GM11168 (cell line): ENCODE measurements around the gene DNAH7.

Experiments used
- in situ Hi-C: fragments of 300-500 bp; cut with MboI; formaldehyde crosslinking; loops from one replicate; pipeline ENCODE4 v1.12.0; 2022; ENCODE audit warnings: low sequenced_read_pairs; ENCODE audit not compliant: unreplicated experiment

DNAH7 gene

DNA sequence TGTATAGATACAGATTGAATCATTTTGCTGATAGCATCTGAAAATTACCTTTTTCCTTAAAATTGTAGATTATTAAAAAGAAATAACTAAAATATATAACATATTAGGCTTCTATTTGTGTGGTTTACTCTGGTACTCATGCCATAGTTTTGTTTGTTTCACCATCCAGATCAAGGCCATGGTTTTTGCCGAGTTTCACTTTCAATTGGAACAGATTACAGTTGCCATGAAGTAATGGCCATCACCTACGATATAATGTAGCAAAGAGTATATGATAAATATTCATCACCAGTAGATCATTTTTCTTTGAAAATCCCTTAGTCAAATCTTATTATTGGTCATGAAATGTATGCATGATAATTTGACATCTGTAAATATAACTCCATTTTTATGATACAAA is 11.9 kb upstream of the DNAH7 start:
- in situ Hi-C loops: no loop called here

DNA sequence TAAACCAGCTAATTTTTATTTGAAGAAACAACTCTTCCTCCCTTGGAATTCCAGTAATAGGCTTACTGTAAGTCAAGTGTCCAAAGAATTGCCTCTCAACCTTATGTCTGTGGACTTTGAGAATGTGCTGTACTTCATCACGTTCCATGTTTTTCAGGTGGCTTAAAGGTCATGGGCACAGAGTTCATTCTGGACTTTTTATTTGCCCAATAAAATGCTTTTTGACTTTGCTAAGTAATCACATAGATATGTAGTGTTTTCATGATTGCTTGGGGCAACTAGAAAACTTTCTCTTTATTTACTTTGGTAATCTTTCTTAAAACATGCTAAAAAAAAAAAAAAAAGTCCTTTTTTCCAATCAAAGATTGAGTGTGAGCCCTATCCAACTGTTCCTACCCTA is 10.4 kb upstream of the DNAH7 start:
- in situ Hi-C loops: loop anchor here (5.0 kb wide), 1 partner anchor 203 kb away; no protein-coding TSS in a partner anchor

DNA sequence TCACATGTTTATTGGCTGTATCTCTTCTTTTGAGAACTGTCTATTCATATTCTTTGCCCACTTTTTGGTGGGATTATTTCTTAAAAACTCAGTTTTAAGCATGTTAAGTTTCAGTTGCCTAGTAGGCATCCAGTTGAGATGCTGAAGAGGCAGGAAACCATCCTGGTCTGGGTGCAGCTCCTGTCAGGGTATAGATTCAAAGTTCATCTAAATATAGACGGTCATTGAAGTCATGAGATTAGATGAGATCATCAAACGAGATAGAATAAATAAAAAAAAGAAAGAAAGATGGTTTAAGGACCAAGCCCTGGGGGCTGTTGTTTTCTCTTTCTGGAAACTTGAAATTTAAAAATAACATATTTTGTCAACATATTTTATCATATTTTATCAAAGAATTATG is 9.2 kb upstream of the DNAH7 start:
- in situ Hi-C loops: loop anchor here (5.0 kb wide), 1 partner anchor 204 kb away; no protein-coding TSS in a partner anchor

DNA sequence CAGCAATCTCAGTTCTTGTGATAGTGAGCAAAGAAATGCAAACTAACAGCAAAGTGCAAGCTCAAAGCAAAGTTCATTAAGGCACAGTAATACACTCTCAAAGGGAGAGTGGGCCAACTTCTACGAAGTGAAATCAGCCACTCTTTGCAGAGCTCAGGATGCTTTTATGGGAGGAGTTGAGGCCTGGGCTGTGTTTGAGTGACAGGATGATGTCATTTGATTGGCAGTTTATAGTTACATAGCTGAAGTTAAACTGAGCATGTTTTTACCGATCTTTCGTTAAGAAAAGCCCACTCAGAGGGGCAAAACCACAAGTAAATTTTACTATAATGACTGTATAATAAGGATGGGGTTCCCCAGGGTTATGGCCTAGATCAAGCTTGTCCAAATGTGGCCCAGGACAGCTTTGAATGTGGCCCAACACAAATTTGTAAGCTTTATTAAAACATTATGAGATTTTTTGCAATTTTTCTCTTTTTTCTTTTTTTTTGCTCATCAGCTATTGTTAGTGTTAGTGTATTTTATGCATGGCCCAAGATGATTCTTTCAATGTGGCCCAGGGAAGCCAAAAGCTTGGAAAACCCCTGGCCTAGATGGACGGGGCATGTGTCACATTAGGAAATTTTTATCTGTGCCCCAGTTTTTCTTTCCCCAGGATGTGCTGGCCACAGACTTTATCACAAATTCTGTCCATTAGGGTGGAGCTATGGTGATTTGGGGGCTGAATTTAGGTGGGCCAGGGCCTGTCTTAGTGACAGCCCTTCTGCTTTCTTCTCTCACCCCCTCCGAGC is 8.3 kb upstream of the DNAH7 start:
- in situ Hi-C loops: loop anchor here (5.0 kb wide), 1 partner anchor 205 kb away; no protein-coding TSS in a partner anchor

DNA sequence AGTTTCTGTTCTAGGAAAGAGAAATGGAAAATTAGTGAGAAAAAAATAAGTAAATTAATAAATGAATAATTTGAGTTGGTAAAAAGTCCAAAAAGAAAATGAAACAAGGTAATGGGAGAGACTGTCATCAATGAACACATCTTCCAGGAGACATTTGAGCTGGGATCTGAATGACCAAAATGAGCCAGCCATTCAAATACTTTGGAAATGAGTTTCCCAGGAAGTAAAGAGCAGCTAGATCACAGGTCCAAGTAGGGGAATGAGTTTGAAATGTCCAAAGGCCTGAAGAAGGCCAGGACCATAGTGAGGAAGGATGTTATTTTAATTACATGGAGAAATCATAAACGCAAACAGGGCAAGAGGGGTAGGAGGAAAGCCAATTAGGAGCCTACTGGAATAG is 6.6 kb upstream of the DNAH7 start:
- in situ Hi-C loops: loop anchor here (5.0 kb wide), 1 partner anchor 207 kb away; no protein-coding TSS in a partner anchor

DNA sequence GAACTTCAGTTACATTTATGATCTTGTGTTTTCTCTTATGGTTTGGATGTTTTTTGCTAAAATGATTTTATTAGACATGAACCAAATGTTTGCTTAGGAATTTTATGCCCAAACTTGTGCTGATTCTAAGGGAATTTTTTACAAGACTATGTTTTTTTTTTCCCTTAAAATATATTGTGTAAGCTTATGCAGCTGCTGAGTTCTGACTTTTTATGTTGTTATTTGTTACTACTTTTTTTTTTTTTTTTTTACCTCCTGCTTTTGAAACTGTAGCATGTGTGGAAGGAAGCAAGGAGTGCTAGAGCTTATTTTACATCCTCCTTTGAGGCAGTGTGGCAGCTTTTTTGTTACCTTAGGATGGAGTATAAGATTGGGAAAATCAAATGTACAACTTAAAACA is 6.0 kb upstream of the DNAH7 start:
- in situ Hi-C loops: loop anchor here (5.0 to 25.0 kb wide), 3 partner anchors 208 to 512 kb away; partner anchors contain the start of gene SLC39A10

DNA sequence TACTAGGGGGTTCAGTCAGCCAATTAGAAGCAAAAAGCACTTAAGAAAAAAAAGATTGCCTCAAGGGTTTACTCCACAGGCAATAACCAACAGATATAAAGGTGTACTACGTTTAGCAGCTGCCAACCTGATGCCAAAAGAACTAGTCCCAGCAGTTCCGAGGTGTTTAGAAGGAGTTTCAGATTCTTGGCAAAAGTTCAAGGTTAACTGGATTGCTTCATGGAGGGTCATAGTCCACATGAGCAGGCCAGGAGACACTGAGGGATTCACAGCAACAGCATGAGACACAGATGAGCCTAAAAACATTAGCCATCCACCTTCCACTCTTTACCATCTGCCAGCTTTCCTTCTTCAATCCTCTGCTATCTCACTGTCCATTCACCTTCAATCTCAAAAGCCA is 4.9 kb upstream of the DNAH7 start:
- in situ Hi-C loops: loop anchor here (25.0 kb wide), 2 partner anchors 411 to 511 kb away; partner anchors contain the start of gene SLC39A10

DNA sequence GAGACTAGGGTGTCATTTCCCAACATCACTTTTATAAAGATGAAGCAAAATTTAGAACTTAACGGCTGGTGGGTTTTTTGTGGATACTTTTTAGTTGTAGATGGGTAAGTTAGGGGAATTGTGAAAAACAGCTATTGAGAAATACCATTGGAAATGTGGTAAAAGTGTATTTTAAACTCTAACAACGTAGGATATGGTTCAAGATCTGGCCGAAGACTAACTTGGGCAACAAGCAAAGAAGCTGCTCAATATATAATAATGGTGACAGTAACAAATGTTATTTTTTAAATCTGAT is 1.6 kb downstream of the DNAH7 start:
- in situ Hi-C loops: loop anchor here (25.0 kb wide), 2 partner anchors 405 to 505 kb away; partner anchors contain the start of gene SLC39A10

DNA sequence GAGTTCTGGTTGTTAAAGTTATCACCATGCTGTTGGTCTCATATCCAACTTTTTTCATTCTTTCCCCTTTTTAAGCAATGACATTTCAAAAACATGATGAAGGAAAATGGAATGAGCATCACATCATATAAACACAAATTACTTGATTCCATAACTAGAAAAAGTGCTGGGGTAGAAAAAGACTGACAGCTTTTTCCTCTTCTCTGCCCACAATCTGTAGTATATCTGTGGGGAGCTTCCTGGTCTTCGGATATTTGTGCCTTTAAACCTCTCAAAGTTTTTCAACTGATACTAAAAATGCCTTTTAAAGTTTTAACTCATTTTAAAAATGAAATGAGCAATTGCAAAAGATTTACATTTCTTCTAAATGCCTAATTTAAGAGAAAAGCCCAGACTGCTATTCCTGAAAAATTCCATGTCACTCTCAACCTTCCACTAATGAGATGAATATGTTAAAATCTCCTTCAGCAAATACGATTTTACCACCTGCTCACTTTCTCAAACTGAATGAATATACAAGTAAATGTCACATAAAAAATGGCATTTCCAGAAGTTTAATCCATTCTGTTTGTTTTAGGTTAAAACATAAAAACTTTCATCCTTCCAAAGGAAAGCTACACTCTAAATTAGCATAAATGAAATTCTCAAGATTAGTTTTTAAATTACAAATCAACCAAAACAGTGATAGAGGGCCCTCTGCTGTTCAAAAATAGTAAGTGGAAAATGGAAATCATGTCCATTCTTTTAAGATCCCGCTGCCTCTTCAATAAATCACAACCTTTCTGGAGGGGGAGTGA is 2.1 kb downstream of the DNAH7 start:
- in situ Hi-C loops: loop anchor here (25.0 kb wide), 2 partner anchors 404 to 504 kb away; partner anchors contain the start of gene SLC39A10

DNA sequence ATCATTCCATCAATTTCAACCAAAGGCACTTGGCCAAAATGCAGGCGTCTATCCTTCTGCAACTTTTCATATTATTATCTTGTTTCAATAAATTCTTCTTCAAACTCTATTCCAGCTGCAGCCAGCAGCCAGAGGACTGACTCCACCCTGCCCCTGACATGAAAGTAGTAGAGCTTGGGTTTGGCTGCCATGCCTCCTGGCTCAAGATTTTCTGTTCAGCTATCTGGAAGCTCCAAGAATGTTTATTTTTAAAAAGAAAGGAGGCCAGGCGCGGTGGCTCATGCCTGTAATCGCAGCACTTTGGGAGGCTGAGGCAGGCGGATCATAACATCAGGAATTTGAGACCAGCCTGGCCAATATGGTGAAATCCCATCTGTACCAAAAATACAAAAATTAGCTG is 4.9 kb downstream of the DNAH7 start:
- in situ Hi-C loops: loop anchor here (25.0 kb wide), 2 partner anchors 401 to 501 kb away; partner anchors contain the start of gene SLC39A10

DNA sequence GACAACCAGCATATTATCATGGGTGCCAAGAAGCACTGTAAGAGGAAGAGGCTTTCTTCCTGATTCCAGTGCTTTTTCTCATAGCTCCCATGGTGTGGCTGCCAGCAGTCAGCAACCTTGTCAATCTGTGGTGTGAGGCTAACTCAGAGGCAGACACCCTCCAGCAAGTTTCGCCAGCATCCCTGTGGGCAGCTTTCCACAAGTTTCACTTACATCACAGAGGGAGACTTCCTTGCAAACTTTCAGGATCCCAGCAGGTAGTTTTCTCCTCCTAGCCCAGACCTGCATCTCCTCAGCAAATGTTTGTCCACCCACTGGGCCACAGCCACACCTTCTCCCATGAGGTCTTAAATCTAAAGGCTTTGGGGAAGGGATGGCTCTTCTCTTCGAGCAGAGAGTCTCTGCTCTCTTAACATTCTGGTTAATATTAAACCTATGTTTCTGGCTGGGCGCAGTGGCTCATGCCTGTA is 9.1 kb downstream of the DNAH7 start:
- in situ Hi-C loops: loop anchor here (25.0 kb wide), 2 partner anchors 397 to 497 kb away; partner anchors contain the start of gene SLC39A10

DNA sequence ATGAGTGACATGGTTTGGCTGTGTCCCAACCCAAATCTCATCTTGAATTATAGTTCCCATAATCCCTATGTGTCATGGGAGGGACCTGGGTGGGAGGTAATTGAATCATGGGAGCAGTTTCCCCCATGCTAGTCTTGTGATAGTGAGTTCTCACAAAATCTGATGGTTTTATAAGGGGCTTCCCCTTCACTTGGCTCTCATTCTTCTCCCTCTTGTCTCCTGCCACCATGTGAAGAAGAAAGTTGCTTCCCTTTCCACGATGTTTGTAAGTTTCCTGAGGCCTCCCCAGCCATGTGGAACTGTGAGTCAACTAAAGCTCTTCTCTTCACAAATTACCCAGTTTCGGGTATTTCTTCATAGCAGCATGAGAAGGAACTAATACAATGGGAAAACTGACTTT is 14.0 kb downstream of the DNAH7 start:
- in situ Hi-C loops: loop anchor here (25.0 kb wide), 2 partner anchors 392 to 492 kb away; partner anchors contain the start of gene SLC39A10

DNA sequence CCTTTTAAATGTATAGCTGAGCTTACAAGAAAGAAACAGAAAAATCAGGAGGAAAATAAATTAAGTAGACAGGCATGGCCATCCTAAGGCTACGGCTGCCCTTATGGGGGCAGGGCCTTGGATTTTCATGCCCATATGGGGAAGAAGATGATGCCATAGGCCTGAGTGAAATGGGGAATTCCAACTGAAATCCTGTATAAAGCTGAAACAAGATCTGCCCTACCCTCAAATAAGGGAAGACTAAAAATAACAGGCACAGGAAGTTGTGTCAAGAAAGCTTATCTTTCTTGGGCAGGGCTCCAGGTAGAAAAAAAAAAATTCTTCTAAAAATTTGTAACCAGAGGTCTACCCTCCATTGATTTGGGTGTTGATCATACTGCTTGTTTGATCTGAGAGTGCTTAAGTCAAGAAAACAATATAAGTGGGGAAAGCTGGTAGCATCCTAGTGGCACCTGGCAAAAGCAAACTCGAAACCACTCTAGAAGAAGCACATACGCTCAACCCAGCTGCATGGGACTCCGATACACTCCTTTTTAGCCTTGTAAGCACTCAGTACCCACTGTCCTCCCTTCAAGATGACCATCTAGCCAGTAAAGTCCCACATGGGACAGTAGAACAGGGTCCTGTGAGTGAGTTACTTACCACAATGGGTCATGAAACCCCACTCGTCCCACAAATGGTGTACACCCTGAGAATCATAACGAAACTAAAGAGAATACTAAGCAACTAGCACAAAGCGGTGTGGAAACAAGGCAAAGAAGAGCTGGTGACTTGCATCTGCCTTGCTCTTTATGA is 22.3 kb downstream of the DNAH7 start:
- in situ Hi-C loops: no loop called here

DNA sequence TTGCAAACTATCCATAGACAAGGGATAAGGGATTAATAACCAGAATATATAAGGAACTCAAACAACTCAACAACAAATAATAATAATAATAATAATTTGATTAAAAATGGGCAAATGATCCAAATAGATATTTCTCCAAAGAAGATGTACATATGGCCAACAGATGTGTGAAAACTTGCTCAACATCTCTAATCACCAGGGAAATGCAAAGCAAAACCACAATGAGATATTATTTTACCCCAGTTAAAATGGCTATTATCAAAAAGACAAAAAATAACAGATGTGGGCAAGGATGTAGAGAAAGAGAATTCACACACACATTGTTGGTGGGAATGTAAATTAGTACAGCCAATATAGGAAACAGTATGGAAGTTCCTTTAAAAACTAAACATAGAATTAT is 26.9 kb downstream of the DNAH7 start:
- in situ Hi-C loops: no loop called here

DNA sequence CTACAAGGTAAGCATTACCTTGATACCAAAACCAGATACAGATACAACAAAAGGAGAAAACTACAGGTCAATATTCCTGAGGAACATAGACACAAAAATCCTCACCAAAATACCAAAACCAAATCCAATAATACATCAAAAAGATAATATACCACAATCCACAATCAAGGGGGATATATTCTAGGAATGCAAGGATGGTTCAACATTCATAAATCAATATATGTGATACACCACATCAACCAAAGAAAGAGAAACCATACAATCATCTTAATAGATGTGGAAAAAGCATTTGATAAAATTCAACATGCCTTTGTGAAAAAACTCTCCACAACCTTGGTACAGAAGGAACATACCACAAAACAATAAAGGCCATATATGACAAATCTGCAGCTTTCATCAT is 28.4 kb downstream of the DNAH7 start:
- in situ Hi-C loops: no loop called here

DNA sequence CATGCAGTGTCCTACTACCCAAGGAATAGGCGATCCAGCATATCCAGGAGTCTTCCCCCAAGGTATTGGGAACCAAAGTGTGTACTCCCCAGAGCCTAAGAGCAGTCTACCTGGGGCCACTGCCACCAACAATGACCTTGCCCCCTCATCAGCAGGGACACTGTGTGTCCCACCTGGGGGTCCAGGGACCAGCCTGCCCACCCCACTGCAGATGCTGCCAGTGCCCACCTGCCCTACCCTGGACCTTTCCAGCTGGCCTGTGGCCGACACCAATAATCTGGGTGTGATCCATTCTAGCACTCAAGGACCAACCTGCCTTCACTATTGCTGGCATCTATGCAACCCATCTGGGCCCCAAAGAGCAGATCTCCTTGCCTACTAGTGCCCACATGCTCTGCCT is 32.2 kb downstream of the DNAH7 start:
- in situ Hi-C loops: no loop called here

DNA sequence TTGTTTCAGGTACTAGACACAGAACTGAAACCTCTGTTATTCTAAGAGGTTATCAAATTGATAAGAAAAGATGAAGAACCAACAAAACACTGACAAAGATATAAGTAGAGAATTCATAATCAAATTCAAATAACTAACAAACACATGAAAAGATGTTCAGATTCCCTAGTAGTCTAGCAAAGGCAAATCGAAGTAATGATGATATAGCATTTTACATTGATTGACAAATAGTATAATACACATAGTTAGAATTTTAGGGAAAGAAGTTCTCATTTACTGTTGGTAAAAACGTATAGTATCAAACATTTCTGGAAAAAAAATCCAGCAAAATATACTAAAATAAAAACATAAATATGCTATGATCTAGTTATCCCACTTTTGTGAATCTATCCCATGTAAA is 50.6 kb downstream of the DNAH7 start:
- in situ Hi-C loops: no loop called here

DNA sequence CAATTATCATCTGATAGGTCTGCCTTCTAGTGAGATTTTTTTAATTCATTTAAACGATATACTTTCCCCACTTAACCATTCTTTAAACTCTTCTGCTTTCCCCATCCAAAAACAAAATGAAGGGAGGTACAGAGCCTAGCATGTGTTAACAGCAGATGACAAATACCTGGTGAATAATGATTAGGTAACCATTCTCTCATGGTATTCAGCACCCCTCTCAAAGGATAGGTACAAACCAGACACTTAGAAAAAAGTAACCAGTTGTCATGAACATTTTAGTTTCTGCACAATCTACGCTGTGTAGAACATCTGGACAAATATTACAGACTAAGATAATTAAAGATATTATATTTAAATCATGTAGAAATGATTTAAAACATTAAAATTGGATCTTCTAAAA is 56.3 kb downstream of the DNAH7 start:
- in situ Hi-C loops: no loop called here

DNA sequence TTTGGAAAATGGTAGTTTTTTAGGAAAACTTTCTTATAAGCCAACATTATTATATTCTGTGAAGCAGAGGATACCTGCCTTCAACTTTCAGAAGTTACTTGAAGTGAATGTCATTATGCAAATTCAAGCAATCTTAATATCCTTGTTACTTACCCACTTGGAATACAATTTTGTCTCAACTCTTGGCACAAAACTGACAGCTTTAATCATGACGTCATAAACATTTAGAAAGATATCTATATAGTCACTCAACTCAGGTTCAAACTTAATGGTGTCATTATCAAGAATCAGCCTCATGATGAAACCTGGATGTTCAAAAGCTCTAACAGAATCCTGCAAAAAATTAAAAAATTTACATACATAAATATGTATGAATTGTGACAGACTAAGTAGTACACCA is 68.1 kb downstream of the DNAH7 start:
- in situ Hi-C loops: no loop called here

DNA sequence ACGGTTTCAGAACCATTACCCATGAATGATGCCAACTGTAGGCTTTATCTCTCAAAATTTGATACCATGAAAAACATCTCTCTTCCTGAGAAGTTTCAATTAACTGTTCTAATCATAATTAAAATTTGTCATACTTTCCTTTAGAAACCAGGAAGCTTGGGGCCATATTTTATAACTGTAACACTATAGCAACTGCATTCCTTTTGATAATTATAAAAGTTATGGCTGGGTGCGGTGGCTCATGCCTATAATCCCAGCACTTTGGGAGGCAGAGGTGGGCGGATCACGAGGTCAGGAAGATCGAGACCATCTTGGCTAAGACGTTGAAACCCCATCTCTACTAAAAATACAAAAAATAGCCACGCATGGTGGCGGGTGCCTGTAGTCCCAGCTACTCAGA is 70.6 kb downstream of the DNAH7 start:
- in situ Hi-C loops: no loop called here
